GM18867 (cell line): ENCODE results near the gene WWC2.

Source experiments
- ATAC-seq: cut with Tn5 transposase; IDR thresholded peaks from one replicate; pipeline ENCODE4 v1.9.1; 2021; ENCODE audit warnings: mild to moderate bottlenecking, moderate library complexity; ENCODE audit not compliant: unreplicated experiment

The WWC2 gene

GRCh38 chr4:183249854-183250253, 150.8 kb downstream of the WWC2 start:
- peak; percentile 74 for ATAC-seq

GRCh38 chr4:183250831-183251230, 151.8 kb downstream of the WWC2 start:
- ATAC-seq = no peak

GRCh38 chr4:183252959-183253358, 153.9 kb downstream of the WWC2 start:
- ATAC-seq = no peak

- no peak for ATAC-seq
Observed at GRCh38 chr4:183253451-183253850, 154.4 kb downstream of the WWC2 start.

- no peak for ATAC-seq
Observed at GRCh38 chr4:183254162-183254561, 155.1 kb downstream of the WWC2 start.

DNA sequence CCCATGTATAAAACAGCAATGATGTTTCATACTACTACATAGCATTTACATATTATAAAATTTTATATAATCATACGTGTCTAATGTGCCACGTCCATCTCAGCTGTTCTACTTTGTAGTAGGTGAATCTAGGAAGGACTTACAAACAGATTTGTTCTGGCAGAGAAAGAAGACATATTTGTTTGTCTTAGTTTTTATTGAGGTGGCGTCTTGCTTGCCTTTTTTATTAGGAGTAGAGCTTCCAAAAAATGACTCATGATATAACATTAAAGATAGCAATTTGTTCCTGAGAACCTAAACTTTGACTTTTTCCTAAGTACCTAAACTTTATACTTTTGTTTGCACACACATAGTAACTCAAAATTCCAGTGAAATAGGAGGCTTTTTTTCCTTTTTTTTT, 156.4 kb downstream of the WWC2 start:
- ATAC-seq = no peak

DNA sequence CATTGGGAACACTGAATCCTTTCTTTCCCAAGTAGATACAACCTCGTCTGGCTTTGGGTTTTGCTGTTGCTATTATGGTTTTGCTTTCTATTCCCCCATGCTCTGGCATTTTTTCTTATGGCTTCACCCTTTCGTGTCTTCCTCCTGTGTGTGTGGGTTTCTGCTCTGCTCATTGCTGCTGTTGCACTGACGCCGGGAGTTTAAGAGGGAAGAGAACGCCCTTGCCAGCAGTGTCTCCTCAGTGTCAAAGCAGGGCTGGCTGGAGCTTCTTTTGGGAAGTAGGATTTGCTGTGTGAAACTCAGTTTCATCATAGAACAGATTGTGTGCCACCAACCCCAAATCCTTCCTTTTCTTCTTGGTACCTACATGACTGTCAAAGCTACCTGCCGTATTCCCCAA, 157.3 kb downstream of the WWC2 start:
- ATAC-seq = no peak

GRCh38 chr4:183256756-183257385, 157.8 kb downstream of the WWC2 start:
- peak; percentile 86 for ATAC-seq

GRCh38 chr4:183257808-183258207, 158.8 kb downstream of the WWC2 start:
- no peak for ATAC-seq

DNA sequence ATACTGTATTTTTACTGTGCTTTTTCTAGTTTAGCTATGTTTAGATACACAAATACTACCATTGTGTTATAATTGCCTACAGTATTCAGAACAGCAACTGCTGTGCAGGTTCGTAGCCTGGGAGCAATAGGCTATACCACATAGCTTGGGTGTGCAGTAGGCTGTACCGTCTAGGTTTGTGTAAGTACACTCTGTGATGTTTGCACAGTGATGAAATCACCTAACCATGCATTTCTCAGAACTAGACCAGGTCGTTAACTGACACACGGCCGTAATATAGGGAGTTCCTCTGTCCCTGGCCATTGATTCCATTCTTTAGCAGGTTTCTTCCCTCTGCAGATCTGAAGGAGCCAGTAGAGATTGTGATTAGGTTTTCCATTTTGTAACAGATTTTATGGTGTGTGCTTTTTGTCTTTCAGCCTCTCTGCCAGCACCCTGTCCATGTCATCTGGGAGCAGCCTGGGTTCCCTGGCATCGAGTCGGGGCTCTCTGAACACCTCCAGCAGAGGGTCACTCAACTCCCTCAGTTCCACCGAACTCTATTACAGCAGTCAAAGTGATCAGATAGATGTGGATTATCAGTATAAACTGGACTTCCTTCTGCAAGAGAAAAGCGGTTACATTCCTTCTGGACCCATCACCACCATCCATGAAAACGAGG, 161.6 kb downstream of the WWC2 start:
- no peak for ATAC-seq

DNA sequence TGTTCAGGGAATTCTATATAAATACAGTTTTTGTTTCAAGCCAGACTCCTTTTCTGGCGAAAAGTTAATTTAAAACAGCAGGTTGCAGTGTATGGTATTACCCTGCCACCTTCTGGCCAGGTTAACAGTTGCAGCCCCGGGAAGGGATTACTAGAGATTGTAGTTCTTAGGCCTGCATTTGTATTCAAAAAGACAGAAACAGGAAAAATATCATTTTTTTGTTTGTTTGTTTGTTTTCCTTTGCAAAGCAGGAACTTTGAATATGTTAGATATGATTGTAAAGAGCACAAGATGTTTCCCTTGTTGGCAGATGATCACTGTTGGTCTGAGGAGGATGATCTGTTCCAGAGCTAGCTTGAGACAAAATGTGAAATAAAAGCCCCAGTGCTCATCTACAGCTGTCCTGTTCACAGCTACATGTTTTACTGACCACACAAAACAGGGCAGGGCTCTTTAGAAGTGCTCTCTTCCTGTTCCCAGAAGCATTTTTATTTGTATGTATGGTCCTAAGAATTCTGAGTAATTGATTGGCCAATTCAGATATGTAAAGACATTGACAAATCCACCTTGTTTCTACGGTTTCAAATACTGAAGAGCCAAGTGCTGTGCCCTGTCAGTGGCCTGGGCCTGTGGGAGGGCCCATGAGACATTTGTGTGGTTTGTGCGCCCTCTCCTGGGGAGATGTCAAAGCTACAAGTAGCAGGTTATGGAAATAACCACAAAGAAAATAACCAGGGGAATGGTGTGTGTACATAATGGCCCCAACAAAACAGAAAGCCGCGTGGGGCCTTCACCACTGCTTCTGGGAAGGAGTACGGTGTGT, 163.1 kb downstream of the WWC2 start:
- peak; percentile 94 for ATAC-seq

- ATAC-seq = no peak
Observed at GRCh38 chr4:183262776-183263100, 163.7 kb downstream of the WWC2 start.

- ATAC-seq = no peak
Observed at GRCh38 chr4:183263787-183264386, 164.8 kb downstream of the WWC2 start.

DNA sequence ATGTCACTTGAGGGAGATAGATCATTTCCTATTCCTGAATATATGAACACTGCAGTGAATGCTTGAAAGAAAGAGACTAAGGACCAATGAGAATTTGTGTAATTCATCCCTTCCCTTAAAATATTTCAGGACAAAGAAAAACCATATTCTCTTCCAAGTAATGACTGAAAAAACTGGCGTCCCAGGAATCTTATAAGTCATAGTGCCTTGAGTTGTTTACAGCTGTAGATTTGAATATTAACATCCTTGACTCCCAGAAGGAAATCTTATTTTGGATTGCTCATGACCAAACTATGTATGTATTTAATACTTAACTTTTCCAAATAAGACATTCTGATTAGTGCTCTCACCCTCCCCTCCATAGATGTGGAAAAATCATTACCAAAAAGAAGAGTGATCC, 165.6 kb downstream of the WWC2 start:
- no peak for ATAC-seq

DNA sequence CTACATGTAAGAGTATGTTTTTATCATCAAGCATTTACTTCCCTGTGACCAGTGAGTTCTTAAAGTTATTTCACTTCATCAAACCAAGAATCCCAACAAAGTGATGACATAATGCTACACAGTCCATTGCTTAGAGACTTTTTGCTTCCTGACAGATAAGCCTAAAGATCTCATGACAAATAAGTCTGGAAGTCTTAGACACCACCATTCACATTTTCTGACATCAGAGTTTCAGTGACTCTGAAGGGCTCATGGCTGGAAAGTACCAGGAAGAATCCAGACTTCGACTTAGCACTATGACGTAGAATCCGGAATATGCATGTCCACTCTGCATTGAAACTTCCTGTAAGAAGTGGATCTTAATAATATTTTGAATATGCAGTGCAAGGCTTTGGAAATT, 167.3 kb downstream of the WWC2 start:
- ATAC-seq = no peak

- ATAC-seq = no peak
Observed at GRCh38 chr4:183268556-183268955, 169.5 kb downstream of the WWC2 start.

- no peak for ATAC-seq
Observed at GRCh38 chr4:183272384-183272783, 173.3 kb downstream of the WWC2 start.

GRCh38 chr4:183276106-183276505, 177.0 kb downstream of the WWC2 start:
- ATAC-seq = no peak

DNA sequence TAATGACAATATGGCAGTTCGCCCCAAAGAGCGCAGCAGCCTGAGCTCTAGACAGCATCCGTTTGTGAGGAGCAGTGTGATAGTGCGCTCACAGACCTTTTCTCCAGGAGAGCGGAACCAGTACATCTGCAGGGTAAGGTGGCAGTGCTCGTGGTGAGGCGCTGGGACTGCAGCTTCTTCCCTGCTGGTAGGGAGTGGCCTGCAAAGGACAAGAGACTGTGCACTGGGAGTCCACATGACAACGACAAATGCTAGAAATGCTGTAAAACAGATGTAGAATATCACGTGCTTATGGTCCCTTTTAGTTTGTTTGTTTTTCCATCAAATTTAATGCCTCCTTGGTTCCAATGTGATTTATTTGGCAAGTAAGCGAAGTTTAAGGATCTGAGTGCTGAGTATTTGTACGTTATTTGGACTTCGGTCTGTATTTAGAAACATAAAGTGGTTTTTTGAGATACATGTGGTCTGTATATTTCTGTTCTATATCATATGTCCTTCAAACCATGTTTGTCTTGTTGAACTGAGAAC, 185.3 kb downstream of the WWC2 start:
- ATAC-seq = no peak

DNA sequence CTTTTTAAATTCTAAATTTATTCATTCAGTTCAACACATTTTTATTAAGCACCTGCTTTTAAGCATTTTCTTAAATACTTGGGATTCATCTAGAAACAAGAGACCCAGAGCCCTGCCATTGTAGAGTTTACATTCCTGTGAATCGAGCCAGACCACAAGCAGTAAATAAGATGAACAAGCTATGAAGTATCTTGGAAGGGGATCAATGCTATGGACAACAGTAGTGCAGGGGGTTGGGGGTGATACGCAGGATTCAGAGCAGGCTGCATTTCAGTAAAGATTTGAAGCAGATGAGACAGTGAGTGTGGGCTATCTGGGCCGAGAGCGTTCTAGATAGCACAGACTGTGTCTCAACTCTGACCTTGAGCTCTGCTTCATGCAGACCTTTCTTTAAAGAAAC, 185.9 kb downstream of the WWC2 start:
- no peak for ATAC-seq

GRCh38 chr4:183285886-183286285, 186.8 kb downstream of the WWC2 start:
- ATAC-seq = no peak
